Mucosa of descending colon (tissue), 3 donors: Measurements from ENCODE around the gene BID. TPM values are rescaled to one million over a fixed set of nuclear protein-coding genes. Genes with fewer than 3 reads are reported as not detected.
"Not testable (repeated sequence)": the region's sequence is repeated elsewhere in the genome, so short reads cannot be mapped to it uniquely, and the experiment has no call there.

Experiments
- ATAC-seq: fragments of 200-7000 bp; cut with Tn5 transposase; one replicate; pipeline ENCODE4 v1.9.1; 2020; ENCODE audit warnings: mild to moderate bottlenecking, moderate library complexity
- DNase-seq, 3 donors: peaks; one replicate each; pipeline ENCODE4 v3.0.0-alpha.2; 2020
- H3K36me3 ChIP-seq: fragments of 200-600 bp; one replicate; pipeline ENCODE4 v1.8.0; 2021; ENCODE audit warnings: low read depth, mild to moderate bottlenecking
- H3K4me1 ChIP-seq: fragments of 200-600 bp; one replicate; pipeline ENCODE4 v1.8.0; 2021; ENCODE audit warnings: low read depth, mild to moderate bottlenecking
- H3K4me3 ChIP-seq: fragments of 200-600 bp; one replicate; pipeline ENCODE4 v1.8.0; 2021; ENCODE audit warnings: mild to moderate bottlenecking
- H3K9me3 ChIP-seq: fragments of 200-600 bp; one replicate; pipeline ENCODE4 v1.8.0; 2021; ENCODE audit warnings: mild to moderate bottlenecking
- intact Hi-C, 2 donors: fragments of 100-400 bp; cut with DNase I in 1 of 2; cut with micrococcal nuclease in 1 of 2; formaldehyde crosslinking; loops; one replicate each; pipeline versions ENCODE4 v1.11.0 to v1.11.1; 2022; cut with DNase I, micrococcal nuclease
- total RNA-seq, 3 donors: library from RNA; stranded (reverse); fragmentation: NEBNext Ultra II Directional in 2 of 3; extraction: Animal tissue kit (Norgen Biotek cat#: 25700) in 2 of 3; gene quantifications; one replicate each; pipeline versions ENCODE4 v1.2.1 to v1.2.4, GENCODE V29; 2021 to 2023
- TF ChIP-seq, protein P1 (sequence below): fragments of 200-600 bp; IDR thresholded peaks from one replicate; pipeline ENCODE4 v1.8.0; 2022; ENCODE audit warnings: antibody characterized with exemption, mild to moderate bottlenecking
- donor health status: DM: no; HTN: no; CAD: no; lungs with moderate emphysema.
- donor health status: DM: no; HTN: no; CAD: no.
- donor health status: DM: no; HTN: yes; CAD: no.

BID gene
- total RNA-seq, 3 donors from 2014 or later = 17.9 to 35.0 (median 21.8) TPM

DNA sequence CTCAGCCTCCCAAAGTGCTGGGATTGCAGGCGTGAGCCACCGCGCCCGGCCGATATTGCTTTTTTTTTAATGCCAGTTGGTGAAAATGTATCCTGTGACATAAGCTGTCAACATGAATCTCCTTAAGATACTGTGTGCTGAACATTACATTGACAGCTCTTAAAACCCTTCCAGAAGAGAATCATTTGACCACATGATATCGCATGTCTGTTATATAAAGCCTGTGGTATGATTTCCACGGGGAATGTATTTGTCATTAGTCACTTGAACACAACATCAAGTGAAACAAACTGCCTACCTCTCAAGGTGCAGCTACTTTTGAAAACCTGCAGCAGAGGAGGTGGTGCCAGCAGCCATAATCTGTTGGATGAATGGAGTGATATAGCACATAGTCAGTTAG is 68.7 kb downstream of the BID start:
- TF ChIP-seq, protein P1, sequence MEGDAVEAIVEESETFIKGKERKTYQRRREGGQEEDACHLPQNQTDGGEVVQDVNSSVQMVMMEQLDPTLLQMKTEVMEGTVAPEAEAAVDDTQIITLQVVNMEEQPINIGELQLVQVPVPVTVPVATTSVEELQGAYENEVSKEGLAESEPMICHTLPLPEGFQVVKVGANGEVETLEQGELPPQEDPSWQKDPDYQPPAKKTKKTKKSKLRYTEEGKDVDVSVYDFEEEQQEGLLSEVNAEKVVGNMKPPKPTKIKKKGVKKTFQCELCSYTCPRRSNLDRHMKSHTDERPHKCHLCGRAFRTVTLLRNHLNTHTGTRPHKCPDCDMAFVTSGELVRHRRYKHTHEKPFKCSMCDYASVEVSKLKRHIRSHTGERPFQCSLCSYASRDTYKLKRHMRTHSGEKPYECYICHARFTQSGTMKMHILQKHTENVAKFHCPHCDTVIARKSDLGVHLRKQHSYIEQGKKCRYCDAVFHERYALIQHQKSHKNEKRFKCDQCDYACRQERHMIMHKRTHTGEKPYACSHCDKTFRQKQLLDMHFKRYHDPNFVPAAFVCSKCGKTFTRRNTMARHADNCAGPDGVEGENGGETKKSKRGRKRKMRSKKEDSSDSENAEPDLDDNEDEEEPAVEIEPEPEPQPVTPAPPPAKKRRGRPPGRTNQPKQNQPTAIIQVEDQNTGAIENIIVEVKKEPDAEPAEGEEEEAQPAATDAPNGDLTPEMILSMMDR = no peak
- intact Hi-C loops = no loop called here
- ATAC-seq = no peak

DNA sequence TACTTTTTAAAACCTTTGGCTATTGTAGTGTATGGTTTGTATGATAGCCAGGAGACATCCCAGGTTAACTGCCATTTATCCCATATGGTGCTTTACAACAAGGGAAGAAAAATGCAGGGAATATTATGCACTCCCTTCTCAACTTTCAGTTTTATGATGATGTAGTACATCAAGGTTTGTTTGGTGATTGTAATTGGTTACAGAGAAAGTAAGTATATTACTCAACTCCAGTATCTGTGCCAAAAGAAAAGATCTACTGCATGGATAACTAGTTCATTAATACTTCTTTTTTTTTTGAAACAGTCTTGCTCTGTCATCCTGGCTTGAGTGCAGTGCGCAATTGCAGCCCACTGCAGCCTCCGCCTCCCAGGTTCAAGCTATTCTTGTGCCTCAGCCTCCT is 70.5 kb downstream of the BID start:
- ATAC-seq (no peak), DNase-seq (no peak)
- H3K36me3 ChIP-seq = no peaks in the 10 kb centered on the region
- intact Hi-C loops = no loop called here
- TF ChIP-seq, protein P1 = no peak
- H3K4me3 ChIP-seq = no peak overlapping the region
- H3K4me1 ChIP-seq = peaks cover 7% of the 10 kb centered on the region
- no peaks in the 10 kb centered on the region for H3K9me3 ChIP-seq

More for the DNA sequence above, 68.7 kb downstream of the BID start:
- peaks cover 7% of the 10 kb centered on the region for H3K4me1 ChIP-seq
- no peak overlapping the region for H3K4me3 ChIP-seq
- no peaks in the 10 kb centered on the region for H3K9me3 ChIP-seq
- DNase-seq = no peak
- H3K36me3 ChIP-seq = no peaks in the 10 kb centered on the region

DNA sequence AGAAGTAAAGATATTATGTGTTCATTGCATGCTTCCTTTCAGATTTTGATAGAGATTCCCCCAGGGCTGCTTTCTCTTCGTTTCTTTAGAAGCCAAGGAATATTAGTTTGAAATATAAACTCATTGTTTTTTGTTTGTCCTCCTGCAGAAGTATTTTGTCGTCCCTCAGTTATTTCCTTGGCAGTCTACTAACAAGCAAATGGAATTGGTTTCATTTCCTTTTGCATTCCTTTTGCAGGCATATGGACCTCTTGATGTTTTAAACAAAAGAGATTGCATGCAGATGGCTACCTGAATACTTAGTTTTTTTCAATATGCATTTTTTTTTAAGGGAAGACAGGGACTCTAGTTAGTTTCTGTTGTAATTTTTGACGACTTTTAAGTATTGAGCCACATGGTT is 73.5 kb downstream of the BID start:
- intact Hi-C loops = no loop called here
- no peak for ATAC-seq
- TF ChIP-seq, protein P1 = no peak

DNA sequence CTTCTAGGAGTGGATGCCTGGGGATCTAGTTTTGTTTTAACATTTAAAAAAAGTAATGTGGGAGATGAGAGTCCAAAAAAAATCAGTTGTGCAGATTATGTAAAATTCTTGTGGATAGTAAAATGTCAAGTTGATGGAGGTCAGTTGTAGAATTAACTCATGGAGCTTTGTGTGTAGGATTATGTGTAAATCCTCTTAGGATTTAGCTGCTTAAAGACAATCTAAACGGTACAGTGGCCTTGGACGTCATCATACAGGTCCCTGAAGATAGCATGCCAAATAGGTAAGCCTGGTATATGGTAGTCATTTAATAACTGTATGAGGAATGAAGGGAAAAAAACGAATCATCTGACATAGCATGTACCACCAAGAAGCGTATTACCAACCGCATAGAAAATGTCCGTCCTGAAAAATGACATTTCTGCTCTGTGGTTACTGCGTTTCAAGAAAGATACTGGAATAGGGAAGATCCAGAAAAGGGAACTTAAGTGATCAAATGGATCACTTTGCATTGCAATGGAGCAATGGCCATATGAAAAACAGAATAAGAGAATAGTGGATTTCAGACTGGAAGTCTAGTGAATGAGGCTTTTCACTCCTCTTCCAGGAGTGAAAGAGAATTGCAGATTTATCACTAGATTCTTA is 74.5 kb downstream of the BID start:
- Histone ChIP-seq H3K36me3 (no peaks in the 10 kb centered on the region), H3K9me3 (no peaks in the 10 kb centered on the region), H3K4me3 (no peak overlapping the region), H3K4me1 (no peaks in the 10 kb centered on the region)
- no peak for DNase-seq
- TF ChIP-seq, protein P1 = no peak
- intact Hi-C loops = no loop called here
- ATAC-seq = no peak

More for the DNA sequence above, 73.5 kb downstream of the BID start:
- Histone ChIP-seq H3K9me3 (no peaks in the 10 kb centered on the region), H3K36me3 (no peaks in the 10 kb centered on the region), H3K4me3 (no peak overlapping the region), H3K4me1 (peaks cover 2% of the 10 kb centered on the region)
- DNase-seq = no peak

DNA sequence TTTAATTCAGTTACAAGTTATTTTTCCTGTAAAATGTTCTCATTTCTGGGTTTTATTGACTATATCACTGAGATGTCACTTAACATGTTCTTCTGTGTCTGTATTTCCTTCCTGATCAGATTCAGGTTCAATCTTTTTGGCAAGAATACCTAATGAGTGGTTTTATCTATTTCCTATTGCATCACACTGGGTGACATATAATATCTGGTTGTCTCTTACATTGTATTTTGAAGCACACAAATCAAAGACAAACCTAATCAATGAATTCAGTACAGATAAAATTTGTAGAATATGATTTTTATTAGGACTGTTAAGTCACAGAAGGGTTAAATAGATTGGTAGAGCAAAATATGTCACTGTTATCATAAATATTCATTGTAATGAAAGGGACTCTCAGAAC is 75.3 kb downstream of the BID start:
- no peak overlapping the region for H3K4me3 ChIP-seq
- H3K36me3 ChIP-seq = no peaks in the 10 kb centered on the region
- H3K4me1 ChIP-seq = no peaks in the 10 kb centered on the region
- TF ChIP-seq, protein P1 = no peak
- DNase-seq (no peak), ATAC-seq (no peak)
- intact Hi-C loops = no loop called here
- no peaks in the 10 kb centered on the region for H3K9me3 ChIP-seq

DNA sequence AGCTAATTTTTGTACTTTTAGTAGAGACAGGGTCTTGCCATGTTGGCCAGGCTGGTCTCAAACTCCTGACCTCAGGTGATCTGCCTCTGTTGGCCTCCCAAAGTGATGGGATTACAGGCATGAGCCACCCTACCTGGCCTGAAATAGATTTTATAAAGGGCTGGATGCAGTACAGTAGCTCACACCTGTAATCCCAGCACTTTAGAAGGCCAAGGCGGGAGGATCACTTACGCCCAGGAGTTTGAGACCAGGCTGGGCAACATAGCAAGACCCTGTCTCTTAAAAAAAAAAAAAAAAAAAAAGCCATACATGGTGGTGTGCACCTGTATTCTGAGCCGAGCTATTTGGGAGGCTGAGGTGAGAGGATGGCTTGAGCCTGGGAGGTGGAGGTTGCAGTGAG is 76.0 kb downstream of the BID start:
- DNase-seq, H3K4me3 ChIP-seq, intact Hi-C loops, H3K4me1 ChIP-seq, ATAC-seq, H3K36me3 ChIP-seq, H3K9me3 ChIP-seq: not testable (repeated sequence)

DNA sequence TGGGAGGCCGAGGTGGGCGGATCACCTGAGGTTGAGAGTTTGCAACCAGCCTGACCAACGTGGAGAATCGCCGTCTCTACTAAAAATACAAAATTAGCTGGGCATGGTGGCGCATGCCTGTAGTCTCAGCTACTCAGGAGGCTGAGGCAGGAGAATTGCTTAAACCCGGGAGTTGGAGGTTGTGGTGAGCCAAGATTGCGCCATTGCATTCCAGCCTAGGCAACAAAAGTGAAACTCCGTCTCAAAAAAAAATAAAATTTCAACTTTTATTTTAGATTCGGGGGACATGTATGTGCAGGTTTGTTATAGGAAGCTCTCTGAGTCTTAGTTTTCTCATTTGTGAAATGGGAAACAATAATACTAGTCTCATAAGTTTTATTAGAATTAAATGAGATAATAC is 77.1 kb downstream of the BID start:
- H3K4me1 ChIP-seq, ATAC-seq, DNase-seq, H3K4me3 ChIP-seq, H3K36me3 ChIP-seq, intact Hi-C loops, H3K9me3 ChIP-seq: not testable (repeated sequence)
